HG03039 (cell line): ENCODE measurements around the gene SNX17.
A peak's percentile ranks its signal among the peaks of the same experiment; 100 is the strongest.
"Not testable (repeated sequence)": the region's sequence is repeated elsewhere in the genome, so short reads cannot be mapped to it uniquely, and the experiment has no call there.

Experiments
- ATAC-seq: cut with Tn5 transposase; IDR thresholded peaks from one replicate; pipeline ENCODE4 v1.9.1; 2021; ENCODE audit warnings: mild to moderate bottlenecking, moderate library complexity; ENCODE audit not compliant: unreplicated experiment

Gene SNX17

GRCh38 chr2:27370026-27370815, at the start of gene SNX17, which contains the start of gene EIF2B4:
Gene SNX17 (plus strand): TSS chr2:27370616. CDS start chr2:27370744, 128 bp downstream.
Gene EIF2B4 (minus strand): TSS chr2:27370338. CDS start chr2:27370314, 24 bp downstream.
- peak; percentile 92 for ATAC-seq

- ATAC-seq = no peak
These were observed 49.4 kb upstream of the SNX17 start for GRCh38 chr2:27320958-27321543.

GRCh38 chr2:27322301-27322765, 48.1 kb upstream of the SNX17 start:
- ATAC-seq = no peak

GRCh38 chr2:27322766-27323595, 47.4 kb upstream of the SNX17 start, which contains the start of gene MPV17:
Gene MPV17 (minus strand): TSS chr2:27323097. CDS start chr2:27322517, 580 bp downstream.
- ATAC-seq = peak; percentile 87

GRCh38 chr2:27323596-27324285, 46.7 kb upstream of the SNX17 start:
- no peak for ATAC-seq

- no peak for ATAC-seq
These were observed 45.7 kb upstream of the SNX17 start for GRCh38 chr2:27324720-27325119.

GRCh38 chr2:27335311-27335710, 35.1 kb upstream of the SNX17 start:
- no peak for ATAC-seq

- ATAC-seq = no peak
These were observed 34.2 kb upstream of the SNX17 start for GRCh38 chr2:27336173-27336572.

GRCh38 chr2:27347641-27348040, 22.8 kb upstream of the SNX17 start:
- no peak for ATAC-seq

GRCh38 chr2:27350106-27350693, 20.2 kb upstream of the SNX17 start:
- no peak for ATAC-seq

- ATAC-seq = no peak
These were observed 18.4 kb upstream of the SNX17 start for GRCh38 chr2:27351802-27352598.

GRCh38 chr2:27353386-27353761, 17.0 kb upstream of the SNX17 start:
- ATAC-seq = not testable (repeated sequence)

GRCh38 chr2:27353762-27354596, 16.4 kb upstream of the SNX17 start:
- no peak for ATAC-seq

- ATAC-seq = no peak
These were observed 15.9 kb upstream of the SNX17 start for GRCh38 chr2:27354597-27354927.

- ATAC-seq = peak; percentile 20
These were observed 14.4 kb upstream of the SNX17 start for GRCh38 chr2:27356056-27356381.

- peak; percentile 72 for ATAC-seq
These were observed 13.8 kb upstream of the SNX17 start, which contains the start of gene GTF3C2 for GRCh38 chr2:27356382-27357181. Gene GTF3C2 (minus strand): TSS chr2:27356764. CDS start chr2:27343554, 13,210 bp downstream.

- no peak for ATAC-seq
These were observed 7.6 kb upstream of the SNX17 start for GRCh38 chr2:27362678-27363420.
